GM23248 (cell line): ENCODE results near the gene LRRC61. TPM values are rescaled to one million over a fixed set of nuclear protein-coding genes. Genes with fewer than 3 reads are reported as not detected.
A peak's percentile ranks its signal among the peaks of the same experiment; 100 is the strongest.

Experiments used
- DNase-seq: peaks from one replicate; pipeline ENCODE4 v3.0.0-alpha.2; 2015
- H2AFZ ChIP-seq: fragments of 200-600 bp; sonication (generic); 2 replicates; pipeline ENCODE4 v1.6.1; 2016; ENCODE audit warnings: antibody characterized with exemption
- H3F3A ChIP-seq: fragments of 200-600 bp; sonication (generic); 2 replicates; pipeline ENCODE4 v1.6.1; 2016; ENCODE audit warnings: mild to moderate bottlenecking, antibody characterized with exemption, mixed run types; ENCODE audit not compliant: insufficient read depth
- H3K27ac ChIP-seq: fragments of 200-600 bp; sonication (generic); 2 replicates; pipeline ENCODE4 v1.5.1; 2016; ENCODE audit warnings: mild to moderate bottlenecking
- H3K27me3 ChIP-seq: fragments of 200-600 bp; sonication (generic); replicated peaks from 2 replicates; pipeline ENCODE4 v1.6.1; 2016; ENCODE audit warnings: mild to moderate bottlenecking; ENCODE audit not compliant: insufficient read depth
- H3K36me3 ChIP-seq: fragments of 200-600 bp; sonication (generic); 2 replicates; pipeline ENCODE4 v1.6.1; 2016; ENCODE audit warnings: low read depth, mild to moderate bottlenecking
- H3K4me1 ChIP-seq: fragments of 200-600 bp; sonication (generic); 2 replicates; pipeline ENCODE4 v1.6.1; 2016; ENCODE audit warnings: mild to moderate bottlenecking; ENCODE audit not compliant: insufficient read depth
- H3K4me2 ChIP-seq: fragments of 200-600 bp; sonication (generic); one replicate; pipeline ENCODE4 v1.6.1; 2016; ENCODE audit warnings: mild to moderate bottlenecking; ENCODE audit not compliant: unreplicated experiment
- H3K4me3 ChIP-seq: fragments of 200-600 bp; sonication (generic); 2 replicates; pipeline ENCODE4 v1.5.1; 2016; ENCODE audit warnings: mild to moderate bottlenecking
- H3K79me2 ChIP-seq: fragments of 200-600 bp; sonication (generic); 2 replicates; pipeline ENCODE4 v1.6.1; 2016; ENCODE audit warnings: mild to moderate bottlenecking; ENCODE audit not compliant: insufficient read depth
- H3K9ac ChIP-seq: fragments of 200-600 bp; sonication (generic); 2 replicates; pipeline ENCODE4 v1.6.1; 2016; ENCODE audit warnings: mild to moderate bottlenecking
- H3K9me2 ChIP-seq: fragments of 200-600 bp; sonication (generic); 2 replicates; pipeline ENCODE4 v1.6.1; 2016; ENCODE audit warnings: mixed run types, mild to moderate bottlenecking, moderate library complexity; ENCODE audit not compliant: insufficient read depth
- H3K9me3 ChIP-seq: fragments of 200-600 bp; sonication (generic); one replicate; pipeline ENCODE4 v1.6.1; 2017; ENCODE audit warnings: low read depth
- H4K20me1 ChIP-seq: fragments of 200-600 bp; sonication (generic); 2 replicates; pipeline ENCODE4 v1.6.0; 2016; ENCODE audit not compliant: insufficient read depth
- EZH2 ChIP-seq: fragments of 200-600 bp; sonication (generic); IDR thresholded peaks from 2 replicates; pipeline ENCODE4 v1.6.1; 2018; ENCODE audit warnings: antibody characterized with exemption, mild to moderate bottlenecking; ENCODE audit not compliant: insufficient read depth, poor library complexity, severe bottlenecking
- EZH2phosphoT487 ChIP-seq: fragments of 200-600 bp; sonication (generic); IDR thresholded peaks from 2 replicates; pipeline ENCODE4 v1.6.1; 2018; ENCODE audit warnings: antibody characterized with exemption, moderate library complexity, mild to moderate bottlenecking, low read depth; ENCODE audit not compliant: insufficient read depth
- WGBS, 2 experiments: methylation state at CpG; one replicate each; pipeline ENCODE4 v1.1.6; 2015 to 2017; ENCODE audit warnings: low lambda C conversion rate in 2 of 2, low coverage in 1 of 2; ENCODE audit errors: missing lambda C conversion rate in 2 of 2; 5-methylcytosine and 5-hydroxymethylcytosine counted together
- in situ Hi-C: fragments of 300-500 bp; cut with MboI; formaldehyde crosslinking; loops from 2 replicates; pipeline ENCODE4 v1.15.0; 2020
- polyA plus RNA-seq: library from polyadenylated mRNA; unstranded; fragments of >200 nt; fragmentation: Nextera tagmentation; extraction: Ambion mirVana; gene quantifications from 2 replicates; pipeline ENCODE4 v1.2.1, GENCODE V29; 2016
- total RNA-seq: library from RNA; depleted of rRNA; stranded (reverse); fragments of >200 nt; shearing (Covaris generic); gene quantifications from 2 replicates; pipeline ENCODE4 v1.2.3, GENCODE V29; 2014

Gene LRRC61
- total and polyA plus RNA-seq, 2 experiments from 2014 or later: not detected

DNA sequence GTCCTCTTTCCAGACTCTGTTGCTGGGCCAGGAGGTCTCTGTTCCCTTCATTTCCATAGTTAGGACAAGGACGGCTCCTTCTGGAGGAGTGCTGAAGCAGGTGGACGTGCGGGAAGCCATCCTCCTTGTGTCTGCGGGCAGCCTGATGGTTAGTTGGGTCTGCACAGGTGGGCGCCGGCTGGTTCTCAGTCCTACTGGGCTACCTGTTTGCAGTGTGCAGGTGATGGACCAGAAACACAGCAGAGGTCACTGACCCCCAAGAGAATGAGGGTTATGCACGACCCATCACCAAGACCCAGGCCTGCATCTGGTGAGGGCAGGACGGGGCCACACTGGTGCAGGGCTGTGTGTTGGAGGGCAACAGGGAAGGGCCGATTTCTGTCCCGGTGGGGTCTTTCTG, 10.5 kb downstream of the LRRC61 start:
- WGBS, 2 experiments: 76 to 78% methylated on average over 10 of the region's 10 CpGs
- no peaks in the 10 kb centered on the region for H3K36me3 ChIP-seq
- H3K9me3 ChIP-seq: no peaks in the 10 kb centered on the region
- no peaks in the 10 kb centered on the region for H3K9me2 ChIP-seq
- no peak overlapping the region for H3K4me3 ChIP-seq
- H3K9ac ChIP-seq: no peak overlapping the region
- H3K79me2 ChIP-seq: no peaks in the 10 kb centered on the region
- no peak overlapping the region for H2AFZ ChIP-seq
- in situ Hi-C loops: no loop called here
- no peaks in the 10 kb centered on the region for H3F3A ChIP-seq
- no peak overlapping the region for H3K27ac ChIP-seq
- no peak for DNase-seq
- no peak overlapping the region for H3K4me2 ChIP-seq
- no peak for TF ChIP-seq EZH2
- no peak for TF ChIP-seq EZH2phosphoT487
- no peaks in the 10 kb centered on the region for H4K20me1 ChIP-seq
- H3K4me1 ChIP-seq: 0 out of 2 replicates have a peak, but pooled peaks cover 4% of the 10 kb centered on the region
- no peaks in the 10 kb centered on the region; the same call in 1 of the 2 replicates for H3K27me3 ChIP-seq

DNA sequence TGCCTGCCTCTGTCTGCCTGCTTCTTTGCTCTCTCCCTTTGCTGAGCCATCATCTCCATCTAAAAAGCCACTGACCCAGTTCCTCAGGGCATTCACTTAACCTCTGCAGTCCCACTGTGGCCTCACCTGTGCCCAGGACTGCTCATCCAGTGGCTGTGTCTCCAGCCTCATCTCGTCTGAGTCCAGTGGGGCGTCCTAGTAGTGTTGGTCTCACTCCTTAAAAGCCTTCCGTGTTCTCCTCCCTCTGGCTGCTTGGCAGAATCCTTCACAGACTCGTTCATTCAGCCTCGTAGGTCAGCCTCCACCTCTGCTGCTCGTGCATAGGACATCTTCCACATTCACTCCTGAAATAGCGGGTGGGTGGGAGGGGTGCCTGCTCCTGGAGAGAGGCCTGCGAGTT, 11.0 kb downstream of the LRRC61 start:
- in situ Hi-C loops: no loop called here
- Histone ChIP-seq H3K4me1 (0 out of 2 replicates have a peak, but pooled peaks cover 4% of the 10 kb centered on the region), H3K27ac (no peak overlapping the region), H3F3A (no peaks in the 10 kb centered on the region), H3K9me2 (no peaks in the 10 kb centered on the region), H3K27me3 (no peaks in the 10 kb centered on the region; the same call in 1 of the 2 replicates), H3K36me3 (no peaks in the 10 kb centered on the region), H4K20me1 (no peaks in the 10 kb centered on the region), H3K79me2 (no peaks in the 10 kb centered on the region), H3K4me3 (no peak overlapping the region), H3K4me2 (no peak overlapping the region), H3K9me3 (no peaks in the 10 kb centered on the region), H2AFZ (no peak overlapping the region), H3K9ac (no peak overlapping the region)
- no peak for DNase-seq
- no peak for TF ChIP-seq EZH2
- no peak for TF ChIP-seq EZH2phosphoT487
- 58 to 61% methylated on average over 8 of the region's 8 CpGs for WGBS, 2 experiments

GRCh38 chr7:150335108-150335773, 12.1 kb downstream of the LRRC61 start:
- Histone ChIP-seq H3K36me3 (no peaks in the 10 kb centered on the region), H3K4me1 (0 out of 2 replicates have a peak, but pooled peaks cover 4% of the 10 kb centered on the region), H3K27me3 (no peaks in the 10 kb centered on the region; the same call in 1 of the 2 replicates), H3K4me2 (no peak overlapping the region), H2AFZ (no peak overlapping the region), H3K9me2 (no peaks in the 10 kb centered on the region), H3K27ac (no peak overlapping the region), H3K9ac (no peak overlapping the region), H4K20me1 (no peaks in the 10 kb centered on the region), H3K4me3 (no peak overlapping the region), H3F3A (no peaks in the 10 kb centered on the region), H3K9me3 (no peaks in the 10 kb centered on the region), H3K79me2 (no peaks in the 10 kb centered on the region)
- 31 to 34% methylated on average over 7 of the region's 7 CpGs for WGBS, 2 experiments
- DNase-seq: peak; percentile 66
- no peak for TF ChIP-seq EZH2phosphoT487
- no peak for TF ChIP-seq EZH2
- in situ Hi-C loops: no loop called here

- H3K27ac ChIP-seq: no peak overlapping the region
- no peaks in the 10 kb centered on the region for H4K20me1 ChIP-seq
- in situ Hi-C loops: no loop called here
- no peak for DNase-seq
- no peaks in the 10 kb centered on the region for H3K79me2 ChIP-seq
- no peak overlapping the region for H3K4me3 ChIP-seq
- H3K9me2 ChIP-seq: no peaks in the 10 kb centered on the region
- H3K4me1 ChIP-seq: 0 out of 2 replicates have a peak, but pooled peaks cover 4% of the 10 kb centered on the region
- no peak for TF ChIP-seq EZH2phosphoT487
- H3K9me3 ChIP-seq: no peaks in the 10 kb centered on the region
- H3K9ac ChIP-seq: no peak overlapping the region
- 41 to 50% methylated on average over 6 of the region's 6 CpGs for WGBS, 2 experiments
- H3K36me3 ChIP-seq: no peaks in the 10 kb centered on the region
- H3K4me2 ChIP-seq: no peak overlapping the region
- no peaks in the 10 kb centered on the region for H3F3A ChIP-seq
- H2AFZ ChIP-seq: no peak overlapping the region
- peaks cover under 1% of the 10 kb centered on the region; the same call in 1 of the 2 replicates for H3K27me3 ChIP-seq
Observed at GRCh38 chr7:150335774-150336112, 12.6 kb downstream of the LRRC61 start.
